Activated CD8-positive, alpha-beta T cell treated with anti-CD3 and anti-CD28 coated beads for 36 hours (primary cell): ENCODE results near the gene GNAT1. TPM values are rescaled to one million over a fixed set of nuclear protein-coding genes. Genes with fewer than 3 reads are reported as not detected.

Experiments
- ATAC-seq: fragments of 200-7000 bp; cut with Tn5 transposase; one replicate; pipeline ENCODE4 v1.10.0; 2021; ENCODE audit warnings: mild to moderate bottlenecking, moderate library complexity
- CTCF ChIA-PET: fragments of 350-600 bp; sonication (Branson Sonifier 250); formaldehyde crosslinking; loops from one replicate; lab custom pipeline; 2021; ENCODE audit warnings: antibody characterized with exemption; lab: Charles Lee
- POLR2A ChIA-PET: fragments of 350-600 bp; sonication (Branson Sonifier 250); formaldehyde crosslinking; loops from one replicate; lab custom pipeline; 2021; ENCODE audit warnings: antibody characterized with exemption; lab: Charles Lee
- DNase-seq: peaks from one replicate; pipeline ENCODE4 v3.0.0-alpha.2; 2020
- H3K27ac Mint-ChIP-seq: one replicate; pipeline ENCODE4 v1.8.0; 2021; ENCODE audit warnings: mild to moderate bottlenecking, mixed read lengths
- H3K27me3 Mint-ChIP-seq: one replicate; pipeline ENCODE4 v1.8.0; 2021; ENCODE audit warnings: mixed read lengths
- H3K36me3 Mint-ChIP-seq: one replicate; pipeline ENCODE4 v1.8.0; 2021; ENCODE audit warnings: low read depth, mixed read lengths
- H3K4me1 Mint-ChIP-seq: one replicate; pipeline ENCODE4 v1.8.0; 2021; ENCODE audit warnings: low read depth, mixed read lengths
- H3K4me3 Mint-ChIP-seq: one replicate; pipeline ENCODE4 v1.8.0; 2021; ENCODE audit warnings: mild to moderate bottlenecking, moderate library complexity, mixed read lengths
- H3K9me3 Mint-ChIP-seq: one replicate; pipeline ENCODE4 v1.8.0; 2021; ENCODE audit warnings: mixed read lengths
- CTCF ChIP-seq: fragments of 200-600 bp; IDR thresholded peaks from one replicate; pipeline ENCODE4 v1.8.0; 2022; ENCODE audit warnings: antibody characterized with exemption, mild to moderate bottlenecking
- intact Hi-C: fragments of 100-400 bp; cut with micrococcal nuclease; formaldehyde crosslinking; loops from one replicate; pipeline ENCODE4 v1.10.0; 2022
- total RNA-seq, 2 experiments: library from RNA; stranded (reverse); gene quantifications; one replicate each; pipeline ENCODE4 v1.2.3, GENCODE V29; 2021

GNAT1 gene
- total RNA-seq, 2 experiments from 2014 or later = 0.11 to 0.23 TPM

GRCh38 chr3:50229490-50229889 lies 38.1 kb downstream of the GNAT1 start:
- H3K4me1 Mint-ChIP-seq = peaks cover 26% of the 10 kb centered on the region
- peaks cover 1% of the 10 kb centered on the region for H3K27me3 Mint-ChIP-seq
- H3K9me3 Mint-ChIP-seq = no peaks in the 10 kb centered on the region
- ChIA-PET CTCF (interaction anchor here (1.6 to 14.8 kb wide), 6 partner anchors 7 to 70 kb away, joined by 3 to 239 read pairs (median 66); partner anchors contain the start of genes GNAI2, GNAT1, HYAL3 and NAA80), POLR2A (interaction anchor here (0.8 to 3.4 kb wide), 9 partner anchors 12 to 121 kb away, joined by 3 to 11 read pairs (median 4); partner anchors contain the start of genes CYB561D2 and NPRL2)
- intact Hi-C loops = no loop called here
- H3K27ac Mint-ChIP-seq = peak overlapping the region; percentile 10
- no peaks in the 10 kb centered on the region for H3K36me3 Mint-ChIP-seq
- no peak for TF ChIP-seq CTCF
- DNase-seq (no peak), ATAC-seq (no peak)
- no peak overlapping the region for H3K4me3 Mint-ChIP-seq

- POLR2A ChIA-PET = interaction anchor here (1.1 to 1.9 kb wide), 6 partner anchors 10 to 52 kb away, joined by 3 to 6 read pairs (median 4); partner anchors contain the start of gene LSMEM2
- DNase-seq = no peak
- Mint-ChIP-seq H3K27me3 (peaks cover 1% of the 10 kb centered on the region), H3K9me3 (no peaks in the 10 kb centered on the region), H3K27ac (no peak overlapping the region), H3K4me3 (no peak overlapping the region), H3K36me3 (no peaks in the 10 kb centered on the region), H3K4me1 (peaks cover 24% of the 10 kb centered on the region)
- intact Hi-C loops = no loop called here
- CTCF ChIA-PET = interaction anchor here (1.4 to 14.8 kb wide), 6 partner anchors 13 to 45 kb away, joined by 4 to 239 read pairs (median 51); partner anchors contain the start of gene GNAT1
- ATAC-seq = no peak
- TF ChIP-seq CTCF = no peak
These were observed 38.8 kb downstream of the GNAT1 start for GRCh38 chr3:50230104-50230793.

- intact Hi-C loops = no loop called here
- Mint-ChIP-seq H3K4me1 (peaks cover 24% of the 10 kb centered on the region), H3K36me3 (no peaks in the 10 kb centered on the region), H3K27me3 (peaks cover 1% of the 10 kb centered on the region), H3K9me3 (no peaks in the 10 kb centered on the region), H3K4me3 (no peak overlapping the region), H3K27ac (no peak overlapping the region)
- TF ChIP-seq CTCF = no peak
- no peak for ATAC-seq
- CTCF ChIA-PET = interaction anchor here (1.4 to 14.8 kb wide), 6 partner anchors 13 to 44 kb away, joined by 4 to 239 read pairs (median 51); partner anchors contain the start of gene GNAT1
- no peak for DNase-seq
- POLR2A ChIA-PET = interaction anchor here (1.1 to 1.9 kb wide), 5 partner anchors 10 to 49 kb away, joined by 3 to 6 read pairs (median 5); partner anchors contain the start of gene LSMEM2
These were observed 39.4 kb downstream of the GNAT1 start for GRCh38 chr3:50230794-50231125.

GRCh38 chr3:50231581-50231980 lies 40.2 kb downstream of the GNAT1 start:
- Mint-ChIP-seq H3K27me3 (no peaks in the 10 kb centered on the region), H3K36me3 (no peaks in the 10 kb centered on the region), H3K4me1 (peaks cover 19% of the 10 kb centered on the region), H3K4me3 (no peak overlapping the region), H3K9me3 (no peaks in the 10 kb centered on the region), H3K27ac (no peak overlapping the region)
- DNase-seq (no peak), ATAC-seq (no peak)
- intact Hi-C loops = no loop called here
- ChIA-PET CTCF (interaction anchor here (1.4 to 14.8 kb wide), 6 partner anchors 12 to 43 kb away, joined by 4 to 239 read pairs (median 51); partner anchors contain the start of gene GNAT1), POLR2A (interaction anchor here (0.6 to 1.9 kb wide), 4 partner anchors 12 to 513 kb away, joined by 3 to 6 read pairs (median 4); partner anchors contain the start of gene LSMEM2)
- TF ChIP-seq CTCF = no peak

- peaks cover 5% of the 10 kb centered on the region for H3K36me3 Mint-ChIP-seq
- H3K4me3 Mint-ChIP-seq = no peak overlapping the region
- no peak overlapping the region for H3K27ac Mint-ChIP-seq
- DNase-seq = no peak
- TF ChIP-seq CTCF = no peak
- no peaks in the 10 kb centered on the region for H3K9me3 Mint-ChIP-seq
- no peaks in the 10 kb centered on the region for H3K27me3 Mint-ChIP-seq
- ATAC-seq = no peak
- H3K4me1 Mint-ChIP-seq = peaks cover 15% of the 10 kb centered on the region
- POLR2A ChIA-PET = no interaction called here
- CTCF ChIA-PET = interaction anchor here (0.9 to 14.8 kb wide), 3 partner anchors 11 to 39 kb away, joined by 3 to 239 read pairs (median 204); partner anchors contain the start of gene GNAT1
- intact Hi-C loops = no loop called here
These were observed 40.9 kb downstream of the GNAT1 start for GRCh38 chr3:50232303-50232702.
